Measurements from ENCODE around the gene MVB12A. TPM values are rescaled to one million over a fixed set of nuclear protein-coding genes. Genes with fewer than 3 reads are reported as not detected.

MVB12A gene
- total RNA-seq = 21.9 TPM

GRCh38 chr19:17419621-17420474 lies at the start of gene MVB12A:
MVB12A (plus strand) TSS chr19:17420047; CDS start chr19:17420136, 89 bp downstream.
- H3K9ac ChIP-seq (ENCODE audit: low read depth in 1 of 3, low read length in 3 of 3) = peak within 1 kb of the TSS; percentile 57 to 78 (median 75)
- H3K27me3 ChIP-seq (ENCODE audit: control insufficient read depth in 3 of 3, insufficient read depth in 3 of 3, low read length in 3 of 3) = peaks cover 0 to 5% (median 4%) of the 10 kb centered on the region in 3 donors
- peaks cover 11 to 14% (median 12%) of the 10 kb centered on the region in 3 donors for H3K4me1 ChIP-seq (ENCODE audit: control insufficient read depth in 3 of 3, insufficient read depth in 3 of 3, low read length in 3 of 3)
- H3K4me3 ChIP-seq (ENCODE audit: low read length in 3 of 3) = peak within 1 kb of the TSS; percentile 80 to 84 (median 81)
- no peaks in the 10 kb centered on the region for H3K9me3 ChIP-seq (ENCODE audit: control insufficient read depth in 3 of 3, low read length in 3 of 3)
- peaks cover 6 to 12% (median 7%) of the 10 kb centered on the region in 3 donors for H3K36me3 ChIP-seq (ENCODE audit: control insufficient read depth in 3 of 3, insufficient read depth in 3 of 3, low read length in 3 of 3)
- peak within 1 kb of the TSS; percentile 79 for H3K27ac ChIP-seq (ENCODE audit: low read depth, low read length)

GRCh38 chr19:17376935-17377600 lies 42.8 kb upstream of the MVB12A start, which contains the start of gene PLVAP:
PLVAP (minus strand) TSS chr19:17377342; CDS start chr19:17377288, 54 bp downstream.
- peak within 1 kb of the TSS in 2 of 3 donors; percentile 25 to 43 for H3K9ac ChIP-seq (ENCODE audit: low read depth in 1 of 3, low read length in 3 of 3)
- H3K36me3 ChIP-seq (ENCODE audit: control insufficient read depth in 3 of 3, insufficient read depth in 3 of 3, low read length in 3 of 3) = no peaks in the 10 kb centered on the region
- peak within 1 kb of the TSS; percentile 43 to 59 (median 56) for H3K4me3 ChIP-seq (ENCODE audit: low read length in 3 of 3)
- peaks cover 7 to 28% (median 22%) of the 10 kb centered on the region in 3 donors for H3K4me1 ChIP-seq (ENCODE audit: control insufficient read depth in 3 of 3, insufficient read depth in 3 of 3, low read length in 3 of 3)
- peak within 1 kb of the TSS; percentile 23 for H3K27ac ChIP-seq (ENCODE audit: low read depth, low read length)
- H3K9me3 ChIP-seq (ENCODE audit: control insufficient read depth in 3 of 3, low read length in 3 of 3) = no peaks in the 10 kb centered on the region
- no peaks in the 10 kb centered on the region for H3K27me3 ChIP-seq (ENCODE audit: control insufficient read depth in 3 of 3, insufficient read depth in 3 of 3, low read length in 3 of 3)

- H3K36me3 ChIP-seq (ENCODE audit: control insufficient read depth in 3 of 3, insufficient read depth in 3 of 3, low read length in 3 of 3) = no peaks in the 10 kb centered on the region
- peak overlapping the region in 1 of 3 donors; percentile 25 for H3K9ac ChIP-seq (ENCODE audit: low read depth in 1 of 3, low read length in 3 of 3)
- no peak overlapping the region for H3K27ac ChIP-seq (ENCODE audit: low read depth, low read length)
- H3K4me3 ChIP-seq (ENCODE audit: low read length in 3 of 3) = no peak overlapping the region
- H3K4me1 ChIP-seq (ENCODE audit: control insufficient read depth in 3 of 3, insufficient read depth in 3 of 3, low read length in 3 of 3) = peaks cover 7 to 36% (median 29%) of the 10 kb centered on the region in 3 donors
- H3K9me3 ChIP-seq (ENCODE audit: control insufficient read depth in 3 of 3, low read length in 3 of 3) = no peaks in the 10 kb centered on the region
- H3K27me3 ChIP-seq (ENCODE audit: control insufficient read depth in 3 of 3, insufficient read depth in 3 of 3, low read length in 3 of 3) = no peaks in the 10 kb centered on the region
Observed at GRCh38 chr19:17378271-17378670, 41.6 kb upstream of the MVB12A start.

- Histone ChIP-seq H3K36me3 (ENCODE audit: control insufficient read depth in 3 of 3, insufficient read depth in 3 of 3, low read length in 3 of 3) (no peaks in the 10 kb centered on the region), H3K9me3 (ENCODE audit: control insufficient read depth in 3 of 3, low read length in 3 of 3) (no peaks in the 10 kb centered on the region), H3K4me1 (ENCODE audit: control insufficient read depth in 3 of 3, insufficient read depth in 3 of 3, low read length in 3 of 3) (peaks cover 7 to 39% (median 30%) of the 10 kb centered on the region in 3 donors), H3K4me3 (ENCODE audit: low read length in 3 of 3) (no peak overlapping the region), H3K27ac (ENCODE audit: low read depth, low read length) (peak overlapping the region; percentile 7), H3K9ac (ENCODE audit: low read depth in 1 of 3, low read length in 3 of 3) (peak overlapping the region in 1 of 3 donors; percentile 8), H3K27me3 (ENCODE audit: control insufficient read depth in 3 of 3, insufficient read depth in 3 of 3, low read length in 3 of 3) (no peaks in the 10 kb centered on the region)
Observed at GRCh38 chr19:17379221-17379631, 40.6 kb upstream of the MVB12A start.

- no peaks in the 10 kb centered on the region for H3K9me3 ChIP-seq (ENCODE audit: control insufficient read depth in 3 of 3, low read length in 3 of 3)
- no peaks in the 10 kb centered on the region for H3K27me3 ChIP-seq (ENCODE audit: control insufficient read depth in 3 of 3, insufficient read depth in 3 of 3, low read length in 3 of 3)
- peaks cover 7 to 36% (median 26%) of the 10 kb centered on the region in 3 donors for H3K4me1 ChIP-seq (ENCODE audit: control insufficient read depth in 3 of 3, insufficient read depth in 3 of 3, low read length in 3 of 3)
- no peaks in the 10 kb centered on the region for H3K36me3 ChIP-seq (ENCODE audit: control insufficient read depth in 3 of 3, insufficient read depth in 3 of 3, low read length in 3 of 3)
- no peak overlapping the region for H3K4me3 ChIP-seq (ENCODE audit: low read length in 3 of 3)
- no peak overlapping the region for H3K9ac ChIP-seq (ENCODE audit: low read depth in 1 of 3, low read length in 3 of 3)
- H3K27ac ChIP-seq (ENCODE audit: low read depth, low read length) = no peak overlapping the region
Observed at GRCh38 chr19:17380426-17381138, 39.3 kb upstream of the MVB12A start.

- no peaks in the 10 kb centered on the region for H3K9me3 ChIP-seq (ENCODE audit: control insufficient read depth in 3 of 3, low read length in 3 of 3)
- H3K36me3 ChIP-seq (ENCODE audit: control insufficient read depth in 3 of 3, insufficient read depth in 3 of 3, low read length in 3 of 3) = no peaks in the 10 kb centered on the region
- peaks cover 0 to 12% (median 0%) of the 10 kb centered on the region in 3 donors for H3K27me3 ChIP-seq (ENCODE audit: control insufficient read depth in 3 of 3, insufficient read depth in 3 of 3, low read length in 3 of 3)
- peak overlapping the region in 1 of 3 donors; percentile 40 for H3K9ac ChIP-seq (ENCODE audit: low read depth in 1 of 3, low read length in 3 of 3)
- no peak overlapping the region for H3K27ac ChIP-seq (ENCODE audit: low read depth, low read length)
- H3K4me3 ChIP-seq (ENCODE audit: low read length in 3 of 3) = no peak overlapping the region
- peaks cover 4 to 17% (median 15%) of the 10 kb centered on the region in 3 donors for H3K4me1 ChIP-seq (ENCODE audit: control insufficient read depth in 3 of 3, insufficient read depth in 3 of 3, low read length in 3 of 3)
Observed at GRCh38 chr19:17385878-17386611, 33.8 kb upstream of the MVB12A start.

GRCh38 chr19:17389288-17389687 lies 30.6 kb upstream of the MVB12A start:
- H3K36me3 ChIP-seq (ENCODE audit: control insufficient read depth in 3 of 3, insufficient read depth in 3 of 3, low read length in 3 of 3) = no peaks in the 10 kb centered on the region
- peaks cover 7 to 37% (median 15%) of the 10 kb centered on the region in 3 donors for H3K27me3 ChIP-seq (ENCODE audit: control insufficient read depth in 3 of 3, insufficient read depth in 3 of 3, low read length in 3 of 3)
- H3K9ac ChIP-seq (ENCODE audit: low read depth in 1 of 3, low read length in 3 of 3) = no peak overlapping the region
- no peaks in the 10 kb centered on the region for H3K9me3 ChIP-seq (ENCODE audit: control insufficient read depth in 3 of 3, low read length in 3 of 3)
- H3K27ac ChIP-seq (ENCODE audit: low read depth, low read length) = no peak overlapping the region
- H3K4me1 ChIP-seq (ENCODE audit: control insufficient read depth in 3 of 3, insufficient read depth in 3 of 3, low read length in 3 of 3) = peaks cover 11 to 19% (median 17%) of the 10 kb centered on the region in 3 donors
- H3K4me3 ChIP-seq (ENCODE audit: low read length in 3 of 3) = no peak overlapping the region

GRCh38 chr19:17389957-17390664 lies 29.7 kb upstream of the MVB12A start:
- no peaks in the 10 kb centered on the region for H3K36me3 ChIP-seq (ENCODE audit: control insufficient read depth in 3 of 3, insufficient read depth in 3 of 3, low read length in 3 of 3)
- H3K27me3 ChIP-seq (ENCODE audit: control insufficient read depth in 3 of 3, insufficient read depth in 3 of 3, low read length in 3 of 3) = peaks cover 7 to 42% (median 22%) of the 10 kb centered on the region in 3 donors
- peak overlapping the region; percentile 65 to 73 (median 68) for H3K4me3 ChIP-seq (ENCODE audit: low read length in 3 of 3)
- no peaks in the 10 kb centered on the region for H3K9me3 ChIP-seq (ENCODE audit: control insufficient read depth in 3 of 3, low read length in 3 of 3)
- peaks cover 11 to 23% (median 19%) of the 10 kb centered on the region in 3 donors for H3K4me1 ChIP-seq (ENCODE audit: control insufficient read depth in 3 of 3, insufficient read depth in 3 of 3, low read length in 3 of 3)
- peak overlapping the region in 2 of 3 donors; percentile 54 to 62 for H3K9ac ChIP-seq (ENCODE audit: low read depth in 1 of 3, low read length in 3 of 3)
- no peak overlapping the region for H3K27ac ChIP-seq (ENCODE audit: low read depth, low read length)
